GM06990 (cell line): ENCODE data around the gene SCAF4.

Source experiments
- DNase-seq: peaks from one replicate; pipeline ENCODE4 v3.0.0-alpha.2; 2011; ENCODE audit not compliant: insufficient read length; ENCODE audit errors: extremely low read depth
- H3K27me3 ChIP-seq: replicated peaks from 2 replicates; pipeline ENCODE4 v1.6.0; 2011; ENCODE audit warnings: low read length; ENCODE audit not compliant: control insufficient read depth, insufficient read depth
- H3K36me3 ChIP-seq: 2 replicates; pipeline ENCODE4 v1.5.1; 2011; ENCODE audit warnings: low read length; ENCODE audit not compliant: control insufficient read depth, insufficient read depth
- H3K4me3 ChIP-seq: replicated peaks from 2 replicates; pipeline ENCODE4 v1.5.1; 2011; ENCODE audit warnings: low read depth, mild to moderate bottlenecking, control low read depth, low read length
- TF ChIP-seq, protein P1 (sequence below): IDR thresholded peaks from 2 replicates; pipeline ENCODE4 v1.5.1; 2011; ENCODE audit warnings: low read length, control low read depth, mild to moderate bottlenecking, inconsistent platforms; ENCODE audit not compliant: insufficient read depth, poor library complexity, severe bottlenecking

SCAF4 gene

DNA sequence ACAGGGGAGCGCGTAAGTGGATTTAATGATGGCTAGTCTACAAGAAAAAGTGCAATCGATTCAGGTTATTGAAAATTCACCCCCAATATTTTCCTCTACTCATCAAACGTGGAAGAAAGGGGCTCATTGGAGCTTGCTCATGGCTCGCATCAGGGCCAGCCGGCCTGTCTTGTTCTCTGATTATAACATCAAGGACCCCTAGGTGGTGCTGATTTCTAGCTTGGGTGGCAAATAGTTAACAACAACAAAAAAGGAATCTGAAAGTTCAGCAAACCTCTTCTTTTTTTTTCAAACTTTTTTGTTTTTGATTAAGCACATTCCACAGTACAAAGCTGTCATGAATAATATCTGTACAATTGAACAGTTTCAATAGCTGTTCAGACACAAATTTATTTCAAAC lies 108.3 kb downstream of the SCAF4 start:
- no peaks in the 10 kb centered on the region for H3K36me3 ChIP-seq
- DNase-seq = no peak
- TF ChIP-seq, protein P1, sequence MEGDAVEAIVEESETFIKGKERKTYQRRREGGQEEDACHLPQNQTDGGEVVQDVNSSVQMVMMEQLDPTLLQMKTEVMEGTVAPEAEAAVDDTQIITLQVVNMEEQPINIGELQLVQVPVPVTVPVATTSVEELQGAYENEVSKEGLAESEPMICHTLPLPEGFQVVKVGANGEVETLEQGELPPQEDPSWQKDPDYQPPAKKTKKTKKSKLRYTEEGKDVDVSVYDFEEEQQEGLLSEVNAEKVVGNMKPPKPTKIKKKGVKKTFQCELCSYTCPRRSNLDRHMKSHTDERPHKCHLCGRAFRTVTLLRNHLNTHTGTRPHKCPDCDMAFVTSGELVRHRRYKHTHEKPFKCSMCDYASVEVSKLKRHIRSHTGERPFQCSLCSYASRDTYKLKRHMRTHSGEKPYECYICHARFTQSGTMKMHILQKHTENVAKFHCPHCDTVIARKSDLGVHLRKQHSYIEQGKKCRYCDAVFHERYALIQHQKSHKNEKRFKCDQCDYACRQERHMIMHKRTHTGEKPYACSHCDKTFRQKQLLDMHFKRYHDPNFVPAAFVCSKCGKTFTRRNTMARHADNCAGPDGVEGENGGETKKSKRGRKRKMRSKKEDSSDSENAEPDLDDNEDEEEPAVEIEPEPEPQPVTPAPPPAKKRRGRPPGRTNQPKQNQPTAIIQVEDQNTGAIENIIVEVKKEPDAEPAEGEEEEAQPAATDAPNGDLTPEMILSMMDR = peak; percentile 55
- H3K27me3 ChIP-seq = no peaks in the 10 kb centered on the region
- no peak overlapping the region for H3K4me3 ChIP-seq

DNA sequence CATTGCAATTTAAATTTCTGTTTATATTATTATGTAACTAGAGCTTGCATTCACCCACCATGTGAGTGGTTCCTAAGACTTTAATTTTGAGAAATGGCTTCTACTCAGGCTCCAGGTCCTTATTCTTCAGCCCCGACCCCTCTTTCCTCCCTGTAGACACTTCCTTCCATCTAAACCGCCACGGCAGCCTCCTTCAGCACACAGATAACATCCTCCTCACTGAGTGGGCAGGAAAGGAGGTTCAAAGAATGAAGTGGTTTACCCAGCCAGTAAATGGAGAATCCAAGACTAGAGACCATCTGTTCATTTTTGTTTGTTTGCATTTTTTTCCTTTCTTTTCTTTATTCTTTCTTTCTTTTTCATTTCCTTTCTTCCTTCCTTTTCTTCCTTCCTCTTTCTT lies 109.5 kb downstream of the SCAF4 start:
- H3K27me3 ChIP-seq = no peaks in the 10 kb centered on the region
- no peak for DNase-seq
- no peak overlapping the region for H3K4me3 ChIP-seq
- no peaks in the 10 kb centered on the region for H3K36me3 ChIP-seq
- TF ChIP-seq, protein P1 = no peak
